Psoas muscle (tissue), 8 donors: ENCODE results near the gene UNC5C. TPM values are rescaled to one million over a fixed set of nuclear protein-coding genes. Genes with fewer than 3 reads are reported as not detected.

ENCODE experiments used
- ATAC-seq, 4 donors: fragments of 200-7000 bp; cut with Tn5 transposase; one replicate each; pipeline ENCODE4 v1.9.1; 2020; ENCODE audit warnings: moderate library complexity in 3 of 4, mild to moderate bottlenecking in 2 of 4
- DNase-seq, 2 donors: peaks; one replicate each; pipeline ENCODE4 v3.0.0-alpha.2; 2020
- H3K27ac ChIP-seq: fragments of 200-600 bp; one replicate; pipeline ENCODE4 v1.8.0; 2022
- H3K27me3 ChIP-seq, 3 donors: fragments of 200-600 bp in 1 of 3; one replicate each; pipeline versions ENCODE4 v1.6.1 to v1.8.0; 2013 to 2022; ENCODE audit warnings: low read length in 2 of 3, mild to moderate bottlenecking in 2 of 3, moderate library complexity in 1 of 3; ENCODE audit not compliant: insufficient read depth in 3 of 3
- H3K36me3 ChIP-seq, 2 donors: fragments of 200-600 bp in 1 of 2; one replicate each; pipeline versions ENCODE4 v1.6.1 to v1.8.0; 2013 to 2022; ENCODE audit warnings: low read depth in 1 of 2, mild to moderate bottlenecking in 1 of 2, moderate library complexity in 1 of 2; ENCODE audit not compliant: insufficient read depth in 1 of 2
- H3K4me1 ChIP-seq: fragments of 200-600 bp; one replicate; pipeline ENCODE4 v1.8.0; 2022
- H3K4me3 ChIP-seq: fragments of 200-600 bp; one replicate; pipeline ENCODE4 v1.8.0; 2022; ENCODE audit warnings: mild to moderate bottlenecking
- H3K9me3 ChIP-seq: fragments of 200-600 bp; one replicate; pipeline ENCODE4 v1.8.0; 2022
- WGBS, 3 donors: extraction: QIAGEN DNeasy Blood & Tissue Kit; methylation state at CpG; one replicate each; pipeline versions ENCODE4 v1.1.6 to v1.1.7; 2013; 5-methylcytosine and 5-hydroxymethylcytosine counted together
- intact Hi-C, 2 donors: fragments of 100-400 bp; cut with DNase I; formaldehyde crosslinking; loops; one replicate each; pipeline versions ENCODE4 v1.11.0 to v1.14.2; 2022
- polyA plus RNA-seq, 3 donors: library from polyadenylated mRNA; stranded (reverse); fragments of 200-250 nt; gene quantifications; one replicate each; pipeline ENCODE4 v1.2.3, GENCODE V29; 2013
- total RNA-seq, 4 donors: library from RNA; stranded (reverse); fragmentation: NEBNext Ultra II Directional in 2 of 4; extraction: Animal tissue kit (Norgen Biotek cat#: 25700) in 2 of 4; gene quantifications; one replicate each; pipeline versions ENCODE4 v1.2.1 to v1.2.4, GENCODE V29; 2021 to 2023
- TF ChIP-seq, protein P1 (sequence below): fragments of 200-600 bp; IDR thresholded peaks from one replicate; pipeline ENCODE4 v1.8.0; 2022; ENCODE audit warnings: antibody characterized with exemption
- donor health status: healthy with polysubstance abuse.
- donor health status: DM: no; HTN: no; CAD: no; lungs with moderate emphysema.
- donor health status: Bipolar disorder and iron deficiency.
- donor health status: healthy.
- donor health status: DM: yes; HTN: yes; CAD: no.
- donor health status: DM: no; HTN: no; CAD: no.
- donor health status: DM: no; HTN: no; CAD: no.
- donor health status: DM: yes; HTN: yes; CAD: no.

UNC5C gene
- total and polyA plus RNA-seq, 7 donors: 0.04 to 1.1 (median 0.19) TPM

DNA sequence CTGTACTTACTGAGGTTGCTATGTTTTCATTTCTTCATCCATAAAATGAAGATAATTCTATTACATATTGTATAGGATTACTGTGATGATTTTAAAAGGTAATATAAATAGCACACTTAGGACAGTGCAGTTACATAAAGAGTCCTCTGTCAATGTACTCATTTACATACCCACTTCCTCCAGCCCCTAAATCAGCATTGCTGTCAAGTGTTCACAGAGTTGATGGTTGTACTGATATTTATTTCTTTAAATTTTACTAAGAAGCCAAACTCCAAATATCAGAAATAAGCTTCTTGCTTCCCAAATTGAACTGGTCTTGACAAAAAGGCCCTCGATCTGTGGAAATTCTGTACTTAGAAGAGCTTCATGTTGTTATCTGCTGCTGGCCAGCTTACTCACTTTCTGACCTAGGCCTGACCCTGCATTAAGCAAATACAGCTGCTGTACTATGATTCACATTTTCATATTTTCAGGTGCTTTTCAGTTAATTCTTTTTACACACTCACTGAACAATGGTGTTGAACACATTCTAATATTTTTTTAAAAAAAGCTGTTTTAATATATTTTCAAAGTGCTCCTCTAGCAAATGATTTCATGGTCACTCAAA lies 259.6 kb downstream of the UNC5C start:
- DNase-seq (no peak), ATAC-seq (no peak)
- intact Hi-C loops: no loop called here
- Histone ChIP-seq H3K4me3 (no peak overlapping the region), H3K27ac (no peak overlapping the region), H3K27me3 (no peaks in the 10 kb centered on the region), H3K4me1 (no peaks in the 10 kb centered on the region), H3K9me3 (peaks cover 4% of the 10 kb centered on the region), H3K36me3 (no peaks in the 10 kb centered on the region)
- 23 to 42% (median 26%) methylated on average over 1 of the region's 1 CpG for WGBS, 3 donors
- TF ChIP-seq, protein P1, sequence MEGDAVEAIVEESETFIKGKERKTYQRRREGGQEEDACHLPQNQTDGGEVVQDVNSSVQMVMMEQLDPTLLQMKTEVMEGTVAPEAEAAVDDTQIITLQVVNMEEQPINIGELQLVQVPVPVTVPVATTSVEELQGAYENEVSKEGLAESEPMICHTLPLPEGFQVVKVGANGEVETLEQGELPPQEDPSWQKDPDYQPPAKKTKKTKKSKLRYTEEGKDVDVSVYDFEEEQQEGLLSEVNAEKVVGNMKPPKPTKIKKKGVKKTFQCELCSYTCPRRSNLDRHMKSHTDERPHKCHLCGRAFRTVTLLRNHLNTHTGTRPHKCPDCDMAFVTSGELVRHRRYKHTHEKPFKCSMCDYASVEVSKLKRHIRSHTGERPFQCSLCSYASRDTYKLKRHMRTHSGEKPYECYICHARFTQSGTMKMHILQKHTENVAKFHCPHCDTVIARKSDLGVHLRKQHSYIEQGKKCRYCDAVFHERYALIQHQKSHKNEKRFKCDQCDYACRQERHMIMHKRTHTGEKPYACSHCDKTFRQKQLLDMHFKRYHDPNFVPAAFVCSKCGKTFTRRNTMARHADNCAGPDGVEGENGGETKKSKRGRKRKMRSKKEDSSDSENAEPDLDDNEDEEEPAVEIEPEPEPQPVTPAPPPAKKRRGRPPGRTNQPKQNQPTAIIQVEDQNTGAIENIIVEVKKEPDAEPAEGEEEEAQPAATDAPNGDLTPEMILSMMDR: no peak

DNA sequence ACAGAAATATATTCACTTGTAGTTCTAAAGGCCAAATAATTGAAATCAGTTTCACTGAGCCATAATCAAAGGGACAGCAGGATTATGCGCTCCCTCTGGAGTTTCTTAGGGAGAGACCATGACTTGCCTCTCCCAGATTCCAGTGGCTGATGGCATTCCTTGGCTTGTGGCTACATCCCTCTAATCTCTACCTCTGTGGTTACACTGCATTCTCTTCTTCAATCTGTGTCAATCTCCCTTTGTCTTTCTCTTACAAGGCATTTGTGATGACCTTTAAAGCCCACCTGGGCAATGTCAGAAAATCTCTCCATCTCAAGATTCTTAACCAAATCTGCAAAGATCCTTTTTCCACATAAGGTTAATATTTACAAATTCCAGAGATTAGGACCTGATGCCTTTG lies 260.2 kb downstream of the UNC5C start:
- ATAC-seq (no peak), DNase-seq (no peak)
- H3K27me3 ChIP-seq: no peaks in the 10 kb centered on the region
- 95 to 100% (median 96%) methylated on average over 1 of the region's 1 CpG for WGBS, 3 donors
- intact Hi-C loops: no loop called here
- TF ChIP-seq, protein P1: no peak
- no peaks in the 10 kb centered on the region for H3K4me1 ChIP-seq
- H3K27ac ChIP-seq: no peak overlapping the region
- peaks cover 4% of the 10 kb centered on the region for H3K9me3 ChIP-seq
- no peaks in the 10 kb centered on the region for H3K36me3 ChIP-seq
- H3K4me3 ChIP-seq: no peak overlapping the region

DNA sequence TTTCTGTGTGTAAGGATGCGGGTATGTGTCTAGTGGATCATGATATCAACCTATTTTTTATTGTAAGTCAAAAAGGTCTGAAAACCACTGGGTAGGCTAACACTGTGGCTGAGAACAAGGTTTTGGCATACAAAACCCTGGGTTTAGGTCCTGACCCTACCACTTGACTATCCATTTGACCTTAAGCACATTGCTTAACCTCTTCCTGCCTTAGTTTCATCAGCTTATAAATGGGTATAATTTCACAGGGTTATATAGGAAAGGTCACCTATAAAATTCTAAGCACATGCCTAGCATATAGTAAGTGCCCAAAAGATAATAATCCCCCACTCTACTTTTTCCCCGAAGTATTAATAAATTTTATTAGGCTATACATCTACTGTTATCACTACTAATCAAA lies 263.0 kb downstream of the UNC5C start:
- DNase-seq: no peak
- ATAC-seq: no peak
- TF ChIP-seq, protein P1: no peak
- Histone ChIP-seq H3K27ac (no peak overlapping the region), H3K27me3 (no peaks in the 10 kb centered on the region), H3K36me3 (no peaks in the 10 kb centered on the region), H3K9me3 (peaks cover 4% of the 10 kb centered on the region), H3K4me1 (no peaks in the 10 kb centered on the region), H3K4me3 (no peak overlapping the region)
- intact Hi-C loops: no loop called here
- WGBS, 3 donors: 90 to 95% (median 93%) methylated on average over 2 of the region's 2 CpGs

DNA sequence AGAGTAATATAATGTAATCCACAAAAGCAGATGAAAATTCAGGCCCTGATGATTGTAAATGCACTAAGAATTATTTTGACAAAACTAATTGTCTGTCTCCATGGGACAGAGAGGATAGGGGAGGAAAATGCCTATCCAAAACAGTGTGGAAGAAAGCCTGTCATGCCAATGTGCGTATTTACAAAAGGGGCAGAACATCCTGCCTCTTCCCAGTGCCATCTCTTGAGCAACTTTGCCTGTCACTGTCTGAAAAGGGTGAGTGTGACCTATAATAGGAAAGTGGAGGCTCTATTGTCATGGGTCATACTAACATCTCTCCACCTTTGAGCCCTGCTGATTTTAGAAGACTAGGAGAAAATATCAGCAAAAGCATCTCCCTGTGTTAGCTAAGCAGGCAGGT lies 264.1 kb downstream of the UNC5C start:
- no peaks in the 10 kb centered on the region for H3K4me1 ChIP-seq
- 79 to 93% (median 85%) methylated on average over 1 of the region's 1 CpG for WGBS, 3 donors
- H3K4me3 ChIP-seq: no peak overlapping the region
- peaks cover 4% of the 10 kb centered on the region for H3K9me3 ChIP-seq
- ATAC-seq: no peak
- TF ChIP-seq, protein P1: no peak
- no peak for DNase-seq
- H3K36me3 ChIP-seq: no peaks in the 10 kb centered on the region
- no peak overlapping the region for H3K27ac ChIP-seq
- intact Hi-C loops: no loop called here
- H3K27me3 ChIP-seq: peaks cover 0 to under 1% (median 0%) of the 10 kb centered on the region in 3 donors

DNA sequence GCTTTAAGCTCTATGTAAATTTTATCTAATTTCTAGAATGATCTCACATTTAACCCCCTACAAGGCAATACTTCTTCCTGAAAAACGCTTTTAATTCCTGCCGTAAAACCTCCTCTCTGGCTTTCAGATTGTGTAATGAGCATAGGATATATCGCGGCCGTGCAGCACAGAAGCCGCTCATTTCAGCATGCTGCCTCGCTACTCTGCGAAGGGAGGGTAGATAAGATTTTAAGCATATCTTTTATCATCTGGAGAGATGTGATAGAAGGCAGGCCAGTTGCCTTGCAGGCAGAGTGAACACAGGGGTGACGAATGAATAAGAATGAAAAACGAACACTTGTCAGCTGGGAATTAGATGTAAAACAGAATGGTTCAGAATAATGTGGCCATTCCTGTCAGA lies 265.5 kb downstream of the UNC5C start:
- Histone ChIP-seq H3K36me3 (no peaks in the 10 kb centered on the region), H3K4me1 (no peaks in the 10 kb centered on the region), H3K4me3 (no peak overlapping the region), H3K9me3 (peaks cover 2% of the 10 kb centered on the region), H3K27ac (no peak overlapping the region), H3K27me3 (peaks cover 0 to 2% (median 0%) of the 10 kb centered on the region in 3 donors)
- TF ChIP-seq, protein P1: no peak
- DNase-seq: no peak
- WGBS, 3 donors: 69 to 82% (median 79%) methylated on average over 10 of the region's 10 CpGs
- intact Hi-C loops: no loop called here
- no peak for ATAC-seq
